Posterior vena cava (tissue), 2 donors: ENCODE measurements around the gene ENTPD8. TPM values are rescaled to one million over a fixed set of nuclear protein-coding genes. Genes with fewer than 3 reads are reported as not detected.
A peak's percentile ranks its signal among the peaks of the same experiment; 100 is the strongest.
"Not testable (repeated sequence)": the region's sequence is repeated elsewhere in the genome, so short reads cannot be mapped to it uniquely, and the experiment has no call there.

ENCODE experiments used
- DNase-seq: peaks from one replicate; pipeline ENCODE4 v3.0.0-alpha.2; 2020; ENCODE audit warnings: low spot score
- intact Hi-C, 2 donors: fragments of 100-400 bp; cut with DNase I; formaldehyde crosslinking; loops; one replicate each; pipeline versions ENCODE4 v1.14.1 to v1.14.2; 2022 to 2023
- total RNA-seq, 2 donors: library from RNA; stranded (reverse); fragmentation: NEBNext Ultra II Directional; extraction: Animal tissue kit (Norgen Biotek cat#: 25700); gene quantifications; one replicate each; pipeline ENCODE4 v1.2.1, GENCODE V29; 2021
- donor health status: DM: yes; HTN: yes; CAD: no.
- donor health status: DM: yes; HTN: yes; CAD: no.

The ENTPD8 gene
- total RNA-seq, 2 donors from 2014 or later = not detected

DNA sequence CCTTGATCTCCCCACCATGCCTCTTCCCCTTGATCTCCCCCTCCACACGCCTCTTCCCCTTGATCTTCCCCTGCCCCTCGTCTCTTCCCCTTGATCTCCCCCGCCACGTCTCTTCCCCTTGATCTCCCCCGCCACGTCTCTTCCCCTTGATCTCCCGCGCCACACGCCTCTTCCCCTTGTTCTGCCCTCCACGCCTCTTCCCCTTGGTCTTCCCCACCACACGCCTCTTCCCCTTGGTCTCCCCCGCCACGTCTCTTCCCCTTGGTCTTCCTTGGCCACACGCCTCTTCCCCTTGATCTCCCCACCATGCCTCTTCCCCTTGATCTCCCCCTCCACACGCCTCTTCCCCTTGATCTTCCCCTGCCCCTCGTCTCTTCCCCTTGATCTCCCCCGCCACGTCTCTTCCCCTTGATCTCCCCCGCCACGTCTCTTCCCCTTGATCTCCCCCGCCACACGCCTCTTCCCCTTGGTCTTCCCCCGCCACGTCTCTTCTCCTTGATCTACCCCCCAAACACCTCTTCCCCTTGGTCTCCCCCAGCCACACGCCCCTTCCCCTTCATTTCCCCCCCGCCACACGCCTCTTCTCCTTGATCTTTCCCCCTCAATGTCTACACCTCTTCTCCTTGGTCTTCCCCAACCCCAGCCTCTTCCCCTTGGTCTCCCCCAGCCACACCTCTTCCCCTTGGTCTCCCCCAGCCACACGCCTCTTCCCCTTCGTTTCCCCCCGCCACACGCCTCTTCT, 10.3 kb upstream of the ENTPD8 start:
- DNase-seq = peak; percentile 42
- intact Hi-C loops = not testable (repeated sequence)

DNA sequence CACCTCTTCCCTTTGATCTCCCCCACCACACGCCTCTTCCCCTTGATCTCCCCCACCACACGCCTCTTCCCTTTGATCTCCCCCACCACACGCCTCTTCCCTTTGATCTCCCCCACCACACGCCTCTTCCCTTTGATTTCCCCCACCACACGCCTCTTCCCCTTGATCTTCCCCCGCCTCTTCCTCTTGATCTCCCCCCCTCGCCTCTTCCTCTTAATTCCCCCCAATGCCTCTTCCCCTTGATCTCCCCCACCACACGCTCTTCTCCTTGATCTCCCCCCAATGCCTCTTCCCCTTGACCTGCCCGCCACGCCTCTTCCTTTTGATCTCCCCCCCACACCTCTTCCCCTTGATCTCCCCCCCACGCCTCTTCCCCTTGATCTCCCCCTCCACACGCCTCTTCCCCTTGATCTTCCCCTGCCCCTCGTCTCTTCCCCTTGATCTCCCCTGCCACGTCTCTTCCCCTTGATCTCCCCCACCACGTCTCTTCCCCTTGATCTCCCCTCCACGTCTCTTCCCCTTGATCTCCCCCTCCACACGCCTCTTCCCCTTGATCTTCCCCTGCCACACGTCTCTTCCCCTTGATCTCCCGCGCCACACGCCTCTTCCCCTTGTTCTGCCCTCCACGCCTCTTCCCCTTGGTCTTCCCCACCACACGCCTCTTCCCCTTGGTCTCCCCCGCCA, 9.5 kb upstream of the ENTPD8 start:
- DNase-seq, intact Hi-C loops: not testable (repeated sequence)

DNA sequence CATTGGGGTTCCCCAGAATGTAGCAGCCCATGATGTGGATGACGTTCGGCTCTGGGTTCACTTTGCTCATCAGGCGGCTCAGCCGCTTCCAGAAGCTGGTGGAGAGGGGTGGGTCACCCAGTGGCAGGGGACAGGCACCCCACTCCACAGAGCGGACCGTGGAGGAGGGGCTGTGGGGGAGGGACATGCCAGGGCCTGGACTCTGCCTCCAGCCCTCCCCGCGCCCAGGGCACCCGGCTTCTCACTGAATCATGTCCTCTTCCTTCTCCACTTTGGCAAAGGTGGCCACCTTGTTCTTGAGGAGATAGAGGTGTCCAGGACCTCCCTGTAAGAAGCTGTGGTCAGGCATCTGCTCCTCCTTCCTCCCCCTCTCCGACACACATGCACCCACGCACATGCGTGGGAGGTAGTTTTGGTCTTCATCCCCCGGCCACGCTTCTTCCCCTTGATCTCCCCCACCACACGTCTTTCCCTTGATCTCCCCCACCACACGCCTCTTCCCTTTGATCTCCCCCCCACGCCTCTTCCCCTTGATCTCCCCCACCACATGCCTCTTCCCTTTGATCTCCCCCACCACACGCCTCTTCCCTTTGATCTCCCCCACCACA, 8.9 kb upstream of the ENTPD8 start:
- intact Hi-C loops = loop anchor here in 1 of 2 donors (5.0 kb wide), 1 partner anchor 398 kb away; the partner anchor contains the start of gene ENTPD2
- peak; percentile 64 for DNase-seq

DNA sequence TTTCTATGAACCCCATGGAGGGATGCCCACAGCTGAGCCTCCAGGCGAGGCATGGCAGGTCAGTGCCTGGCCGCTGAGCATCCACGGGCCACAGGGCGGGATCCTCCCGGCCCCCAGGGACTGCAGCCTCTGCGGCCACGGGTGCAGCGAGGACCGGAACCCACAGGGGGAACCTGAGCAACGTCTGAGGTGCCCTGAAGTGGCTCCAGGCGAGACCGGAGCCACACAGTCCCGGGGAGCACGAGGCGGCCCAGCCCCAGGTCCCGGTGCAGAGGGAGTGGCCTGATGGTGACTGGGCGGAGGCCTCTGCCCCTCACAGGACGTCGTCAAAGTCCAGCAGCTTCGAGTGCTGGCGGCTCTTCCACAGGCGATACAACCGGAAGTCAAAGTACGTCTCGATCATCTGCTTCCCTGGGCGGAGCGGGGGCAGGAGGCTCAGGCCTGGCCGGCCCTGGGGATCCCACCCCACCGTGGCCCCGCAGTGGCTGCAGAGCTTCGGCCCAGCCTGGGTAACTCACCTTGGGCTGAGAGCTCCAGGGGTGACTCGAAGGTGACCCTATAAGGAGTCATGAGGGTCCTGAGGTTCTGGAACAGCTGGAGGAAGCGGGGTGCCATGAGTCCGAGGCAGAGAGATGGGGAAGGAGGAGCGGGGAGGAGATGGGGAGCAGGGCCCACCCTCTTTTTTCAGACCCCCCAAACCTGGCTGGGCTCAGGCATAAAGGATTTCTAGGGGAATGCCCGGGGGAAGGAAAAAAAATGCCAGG, 8.1 kb upstream of the ENTPD8 start:
- intact Hi-C loops = loop anchor here in 1 of 2 donors (5.0 kb wide), 1 partner anchor 397 kb away; the partner anchor contains the start of gene ENTPD2
- peak; percentile 71 for DNase-seq

DNA sequence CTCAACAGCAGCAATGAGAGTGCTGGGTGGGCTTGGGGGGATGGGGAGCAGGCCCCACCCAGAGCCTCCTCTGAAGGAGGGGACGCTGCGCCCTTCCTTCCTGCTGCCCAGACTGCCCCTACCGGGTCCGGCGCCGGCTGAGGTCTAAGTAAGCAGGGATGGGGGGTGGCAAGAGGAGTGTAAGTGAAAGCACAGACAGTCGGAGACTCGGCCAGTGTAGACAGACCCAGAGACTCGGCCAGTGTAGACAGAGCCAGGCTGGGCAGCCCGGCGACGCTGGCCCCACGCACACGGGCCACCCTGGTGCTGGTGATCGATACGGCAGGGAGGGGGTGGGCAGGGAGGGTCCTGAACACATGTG, 7.4 kb upstream of the ENTPD8 start:
- intact Hi-C loops = loop anchor here in 1 of 2 donors (5.0 kb wide), 1 partner anchor 396 kb away; the partner anchor contains the start of gene ENTPD2
- DNase-seq = peak; percentile 74

DNA sequence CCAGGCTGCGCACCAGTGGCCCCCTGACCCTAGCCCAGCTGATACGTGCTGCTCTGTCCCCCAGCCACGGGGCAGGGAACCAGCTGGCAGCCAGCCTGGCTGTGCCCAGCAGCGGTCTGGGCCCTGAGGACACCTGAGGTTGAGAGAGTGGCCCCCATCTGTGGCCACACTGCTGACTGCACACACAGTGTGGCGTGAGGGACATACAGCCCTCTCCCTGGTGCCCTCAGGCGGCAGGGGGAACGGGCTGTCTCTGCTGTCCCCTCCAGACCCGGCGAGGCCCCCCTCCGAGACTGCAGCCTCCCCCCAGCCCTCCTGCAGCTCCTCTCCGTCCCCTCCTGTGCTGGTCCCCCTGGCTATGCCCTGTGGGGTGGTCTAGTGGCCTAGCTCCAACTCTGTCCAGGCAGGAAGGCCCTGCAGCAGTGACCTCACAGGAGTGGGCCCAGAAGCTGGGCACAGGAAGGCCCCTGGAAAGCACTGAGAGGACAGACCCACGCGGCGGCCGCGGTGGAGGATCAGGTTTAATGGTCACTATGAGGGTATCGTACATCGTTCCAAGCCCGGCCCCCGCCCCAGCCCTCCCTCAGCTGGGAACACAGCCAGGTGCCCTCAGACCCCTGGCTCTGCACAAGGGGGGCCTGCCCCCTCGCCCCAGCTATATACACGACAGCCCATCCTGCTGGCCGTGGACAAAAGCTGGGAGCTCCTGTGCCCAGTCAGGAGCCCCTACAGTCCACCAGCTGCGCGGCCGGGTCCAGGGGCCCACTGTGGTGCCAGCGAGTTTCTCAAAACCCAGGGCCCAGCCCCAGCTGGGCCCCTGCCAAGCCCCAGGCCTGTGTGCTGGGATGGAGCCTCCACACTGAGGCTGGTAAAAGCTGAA, 6.8 kb upstream of the ENTPD8 start:
- intact Hi-C loops = loop anchor here in 1 of 2 donors (5.0 kb wide), 1 partner anchor 396 kb away; the partner anchor contains the start of gene ENTPD2
- peak; percentile 82 for DNase-seq

DNA sequence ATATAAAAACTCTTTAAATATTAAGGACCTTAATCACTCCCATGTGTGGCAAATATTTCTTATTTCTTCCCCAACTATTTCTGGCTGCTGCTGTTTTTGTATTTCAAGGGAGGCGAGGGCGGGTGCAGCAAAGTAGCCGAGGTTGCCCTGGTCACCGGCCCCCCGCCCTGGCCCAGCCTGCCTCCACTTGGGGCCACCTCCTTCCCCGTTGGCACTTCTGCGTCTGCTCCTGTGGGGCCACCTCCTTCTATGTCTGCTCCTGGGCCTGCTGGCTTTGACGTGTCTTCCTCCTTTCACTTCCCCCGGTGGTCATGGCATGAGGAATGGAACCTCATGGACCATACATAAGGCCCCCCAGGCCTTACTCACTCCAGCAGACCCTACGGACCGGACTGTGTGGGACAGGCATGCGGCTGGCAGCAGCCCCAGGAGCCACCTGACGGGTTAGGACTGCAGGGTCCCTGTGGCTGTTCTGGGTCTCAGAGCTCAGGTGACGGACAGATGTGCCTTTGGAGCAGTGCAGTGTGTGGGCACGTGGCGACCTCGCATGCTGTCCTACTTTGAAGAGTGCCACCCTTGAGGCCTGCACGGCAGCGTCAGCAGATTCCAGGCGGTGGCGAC, 5.8 kb upstream of the ENTPD8 start:
- intact Hi-C loops = loop anchor here in 1 of 2 donors (1.0 to 5.0 kb wide), 2 partner anchors 39 to 395 kb away; partner anchors contain the start of gene ENTPD2
- DNase-seq = peak; percentile 77

DNA sequence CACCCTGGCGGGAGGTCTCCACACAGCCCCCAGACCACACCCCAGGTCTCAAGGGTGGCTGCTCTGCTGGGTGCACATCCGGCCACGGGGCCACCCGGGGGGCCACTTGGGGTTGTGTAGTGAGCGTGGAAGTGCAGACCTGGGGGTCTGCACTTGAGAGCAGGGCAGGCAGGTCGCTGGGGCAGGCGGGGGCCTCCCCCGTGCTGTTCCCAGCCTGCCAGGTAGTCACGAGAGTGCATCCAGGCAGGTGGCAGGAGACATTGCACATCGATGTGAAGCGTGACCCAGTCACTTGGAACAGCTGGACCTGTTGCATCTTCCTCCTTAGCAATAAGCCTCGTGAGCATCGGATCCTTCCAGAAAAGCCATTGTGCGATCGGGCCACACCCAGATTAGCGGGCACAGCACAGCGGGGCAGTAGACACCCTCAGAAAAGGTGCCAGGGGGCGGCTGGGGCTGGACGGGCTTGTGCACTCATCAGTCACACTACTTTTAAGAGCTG, 4.8 kb upstream of the ENTPD8 start:
- DNase-seq = peak; percentile 75
- intact Hi-C loops = loop anchor here in 1 of 2 donors (1.0 to 5.0 kb wide), 2 partner anchors 40 to 394 kb away; partner anchors contain the start of gene ENTPD2

DNA sequence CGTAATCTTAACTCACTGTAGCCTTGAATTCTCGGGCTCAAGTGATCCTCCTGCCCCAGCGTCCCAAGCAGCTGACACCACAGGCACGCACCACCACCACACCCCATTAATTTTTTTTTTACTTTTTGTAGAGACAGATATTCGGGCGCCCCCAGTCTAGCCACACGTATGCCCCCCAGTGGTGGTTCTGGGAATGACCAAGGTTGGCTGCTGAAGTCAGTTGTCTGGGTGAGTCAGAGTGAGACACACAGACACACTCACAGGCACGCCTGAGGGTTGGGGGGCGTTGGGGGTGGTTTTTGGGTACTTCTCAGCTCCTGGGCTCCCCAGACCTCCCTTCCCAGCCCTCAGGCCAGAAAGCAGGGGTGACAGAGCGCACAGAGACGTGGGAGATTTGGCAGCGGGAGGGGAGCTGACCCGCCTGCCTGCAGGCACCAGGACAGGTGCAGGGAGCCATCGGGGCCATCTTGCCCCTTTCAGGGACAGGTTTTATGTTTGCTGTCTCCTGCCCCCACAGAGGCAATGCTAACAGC, 4.2 kb upstream of the ENTPD8 start:
- peak; percentile 93 for DNase-seq
- intact Hi-C loops = loop anchor here in 1 of 2 donors (5.0 kb wide), 1 partner anchor 393 kb away; the partner anchor contains the start of gene ENTPD2

DNA sequence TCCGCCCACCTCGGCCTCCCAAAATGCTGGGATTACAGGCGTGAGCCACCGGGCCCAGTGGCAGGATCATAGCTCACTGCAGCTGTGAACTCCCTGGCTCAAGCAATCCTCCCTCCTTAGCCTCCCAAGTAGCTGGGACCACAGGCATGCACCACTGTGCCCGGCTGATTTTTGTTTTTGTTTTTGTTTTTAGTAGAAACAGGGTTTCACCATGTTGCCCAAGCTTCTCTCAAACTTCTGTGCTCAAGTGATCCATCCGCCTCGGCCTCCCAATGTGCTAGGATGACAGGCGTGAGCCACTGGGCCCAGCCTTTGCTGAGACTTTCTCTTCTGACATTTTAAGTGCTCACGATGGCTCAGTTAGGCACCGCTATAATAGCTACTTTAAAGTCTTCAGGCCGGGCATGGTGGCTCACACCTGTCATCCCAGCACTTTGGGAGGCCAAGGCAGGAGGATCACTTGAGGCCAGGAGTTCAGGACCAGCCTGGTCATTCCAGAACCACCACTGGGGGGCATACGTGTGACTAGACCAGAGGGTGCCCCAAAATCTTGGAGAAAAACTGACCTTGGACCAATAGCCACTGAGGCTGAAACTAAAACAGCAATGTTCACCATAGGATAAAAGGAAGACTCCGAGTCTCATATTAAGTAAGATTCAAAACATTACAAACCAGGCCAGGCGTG, 3.1 kb upstream of the ENTPD8 start:
- peak; percentile 29 for DNase-seq

DNA sequence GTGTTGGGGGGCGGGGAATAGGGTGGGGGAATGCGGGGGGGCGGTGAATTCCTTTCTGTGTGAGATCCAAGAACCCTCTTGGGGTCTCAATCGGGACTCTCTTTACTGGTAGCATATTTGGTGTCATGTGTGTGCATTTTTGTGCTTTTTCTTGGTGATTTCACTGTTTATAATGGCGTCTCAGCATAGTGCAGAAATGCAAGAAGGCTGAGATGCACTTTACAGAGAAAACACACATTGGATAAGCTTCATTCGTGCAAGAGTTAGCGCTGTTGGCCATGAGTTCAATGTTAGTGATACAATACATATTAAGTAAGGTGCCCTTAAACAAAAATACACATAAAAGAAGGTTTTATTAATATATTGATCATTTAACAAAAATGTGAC, 771 bp upstream of the ENTPD8 start:
- intact Hi-C loops = no loop called here
- DNase-seq = no peak

More for the DNA sequence above, 3.1 kb upstream of the ENTPD8 start:
- intact Hi-C loops = no loop called here

DNA sequence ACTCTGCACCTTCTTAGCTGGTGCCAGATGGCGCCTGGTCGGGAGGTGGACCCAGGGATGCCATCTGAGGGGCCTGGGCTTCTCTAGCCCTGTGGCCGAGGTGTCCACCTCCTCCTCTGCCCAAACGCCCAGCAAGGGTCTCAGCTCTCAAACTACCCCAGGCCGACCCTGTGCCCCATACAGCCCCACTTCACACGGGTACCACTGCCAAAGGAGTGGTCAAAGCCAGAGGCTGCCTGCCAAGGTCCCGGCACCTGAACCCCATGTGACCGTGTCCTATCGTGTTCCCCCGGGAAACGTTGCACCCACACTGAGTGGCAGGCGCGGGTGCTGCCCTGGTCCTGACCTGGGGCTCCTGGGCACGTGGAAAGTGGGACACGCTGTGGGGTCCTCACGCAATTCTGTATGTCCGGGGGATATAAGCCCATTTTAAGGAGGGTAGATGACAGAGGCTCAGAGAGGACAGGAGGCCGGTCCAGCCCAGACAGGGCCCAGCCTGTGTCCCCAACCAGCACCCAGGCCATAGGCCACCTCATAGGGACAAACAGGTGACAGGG, 1.9 kb downstream of the ENTPD8 start:
- peak; percentile 73 for DNase-seq
- intact Hi-C loops = no loop called here

DNA sequence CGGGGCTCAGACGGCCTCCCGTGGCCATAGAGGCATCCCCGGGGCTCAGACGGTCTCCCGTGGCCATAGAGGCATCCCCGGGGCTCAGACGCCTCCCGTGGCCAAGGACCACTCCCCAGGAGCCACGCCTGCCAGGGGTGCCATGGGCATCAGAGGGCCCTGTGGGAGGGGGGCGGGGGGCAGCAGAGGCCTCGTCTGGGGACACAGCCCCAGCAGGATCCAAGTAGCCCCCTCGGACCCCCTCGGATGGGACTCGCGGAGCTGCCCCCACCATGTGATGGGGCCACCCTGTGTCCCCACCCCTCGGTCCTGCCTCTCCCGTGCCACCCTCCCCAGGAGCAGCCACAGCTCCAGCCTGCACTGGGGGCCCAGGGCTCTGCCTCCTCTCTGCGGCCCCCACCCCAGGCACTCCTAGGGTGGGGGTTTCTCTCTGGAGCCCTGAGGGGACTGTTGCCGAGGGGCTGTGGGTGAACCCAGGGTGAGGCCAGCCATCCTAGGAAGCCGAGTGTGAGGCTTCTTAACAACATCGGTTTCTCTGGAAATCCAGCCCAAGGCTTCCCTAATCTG, 2.5 kb downstream of the ENTPD8 start:
- intact Hi-C loops = no loop called here
- DNase-seq = peak; percentile 45

DNA sequence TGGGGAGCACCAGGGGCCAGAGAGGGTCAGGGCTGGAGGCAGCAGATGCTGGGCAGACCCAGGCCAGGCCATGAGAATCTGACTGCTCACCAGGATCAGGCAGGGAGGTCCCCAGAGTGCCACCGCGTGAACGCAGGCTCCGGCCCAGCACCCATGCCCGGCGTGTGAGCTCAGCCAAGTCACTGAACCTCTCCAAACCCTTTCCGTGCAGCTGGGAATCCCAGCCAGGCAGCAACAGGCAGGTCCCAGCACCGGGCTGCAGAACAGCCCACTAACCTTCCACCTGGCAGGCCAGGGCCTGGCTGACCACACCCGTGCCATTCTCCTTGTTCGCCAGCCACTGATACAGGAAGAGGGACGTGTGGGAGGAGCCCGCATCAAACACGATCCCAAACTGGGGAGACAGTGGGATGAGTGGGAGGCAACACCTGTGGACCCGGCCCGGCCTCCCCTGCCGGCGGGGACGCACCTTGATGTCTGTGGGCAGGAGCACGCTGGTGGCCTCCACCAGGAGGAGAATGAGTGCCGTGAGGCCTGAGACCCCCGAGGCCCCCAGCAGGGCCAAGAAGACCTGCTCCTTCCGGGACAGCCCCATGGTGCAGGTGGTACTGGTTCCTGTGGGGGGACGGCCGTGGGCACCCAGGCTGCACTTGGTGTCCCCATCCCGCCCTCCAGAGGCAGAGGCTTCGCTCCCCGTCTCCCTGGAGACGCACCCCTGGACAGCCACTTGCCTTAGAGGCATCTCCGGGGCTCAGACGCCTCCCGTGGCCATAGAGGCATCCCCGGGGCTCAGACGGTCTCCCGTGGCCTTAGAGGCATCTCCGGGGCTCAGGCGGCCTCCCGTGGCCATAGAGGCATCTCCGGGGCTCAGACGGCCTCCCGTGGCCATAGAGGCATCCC, 3.2 kb downstream of the ENTPD8 start:
- intact Hi-C loops = no loop called here
- DNase-seq = peak; percentile 79
